NCI-H146 (cell line): ENCODE data around the gene AKAP6.

Experiments
- DNase-seq: peaks from one replicate; lab custom pipeline; 2025; lab: John Stamatoyannopoulos, UW

Gene AKAP6

DNA sequence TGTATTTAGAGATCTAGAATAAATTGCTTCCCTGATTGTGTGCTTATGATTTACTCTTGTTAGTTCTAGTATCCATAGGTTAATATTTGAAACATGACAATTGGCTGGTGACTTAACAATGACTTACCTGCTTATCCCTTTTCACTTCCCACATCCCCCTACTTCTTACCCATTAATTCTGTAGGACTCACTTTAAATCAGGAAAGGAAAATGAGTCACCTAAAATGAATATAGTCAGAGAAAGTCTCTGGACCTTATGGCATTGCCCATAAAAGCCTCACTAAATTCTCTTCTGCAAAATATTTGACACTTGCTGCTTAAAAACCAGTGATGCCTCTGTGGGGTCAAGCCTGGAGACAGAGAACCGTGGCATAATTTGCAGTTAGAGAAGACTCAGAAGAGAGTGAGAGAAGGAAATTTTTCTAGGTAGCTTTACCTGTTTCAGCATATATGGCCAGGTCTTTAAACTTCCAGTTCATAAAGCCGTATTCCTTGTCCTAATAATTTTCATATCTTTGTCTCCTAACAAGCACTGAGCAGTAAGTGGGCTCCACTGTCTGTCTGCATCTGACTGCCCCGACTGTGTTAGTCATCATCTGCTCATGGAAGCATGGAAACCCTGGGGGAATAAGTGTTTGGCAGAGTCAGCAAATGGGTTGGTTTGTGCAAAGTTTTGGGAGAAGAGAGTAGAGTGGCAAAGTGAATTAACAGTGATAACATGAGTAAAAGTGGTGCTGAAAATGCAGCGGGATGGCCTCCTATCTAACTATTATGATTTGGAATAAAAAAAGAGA, 294.4 kb downstream of the AKAP6 start:
- DNase-seq: no peak

DNA sequence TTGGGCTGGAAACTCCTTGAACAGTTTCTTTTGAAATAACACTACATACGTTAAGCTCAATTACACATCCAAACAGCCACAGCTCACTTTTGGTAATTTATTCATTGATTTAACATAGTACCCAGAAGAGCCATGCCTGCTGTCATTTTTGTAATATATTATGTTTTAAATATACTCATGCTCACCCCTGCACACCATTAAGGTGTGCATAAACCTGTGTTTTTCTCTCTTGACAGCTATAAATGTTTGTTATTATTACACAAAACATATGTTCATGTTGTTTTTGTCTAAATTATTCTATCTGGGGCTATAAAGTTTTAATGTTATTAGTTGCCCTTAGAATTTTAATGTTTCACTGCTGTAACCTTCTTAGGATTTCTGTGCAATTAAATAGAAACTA, 296.1 kb downstream of the AKAP6 start:
- no peak for DNase-seq

DNA sequence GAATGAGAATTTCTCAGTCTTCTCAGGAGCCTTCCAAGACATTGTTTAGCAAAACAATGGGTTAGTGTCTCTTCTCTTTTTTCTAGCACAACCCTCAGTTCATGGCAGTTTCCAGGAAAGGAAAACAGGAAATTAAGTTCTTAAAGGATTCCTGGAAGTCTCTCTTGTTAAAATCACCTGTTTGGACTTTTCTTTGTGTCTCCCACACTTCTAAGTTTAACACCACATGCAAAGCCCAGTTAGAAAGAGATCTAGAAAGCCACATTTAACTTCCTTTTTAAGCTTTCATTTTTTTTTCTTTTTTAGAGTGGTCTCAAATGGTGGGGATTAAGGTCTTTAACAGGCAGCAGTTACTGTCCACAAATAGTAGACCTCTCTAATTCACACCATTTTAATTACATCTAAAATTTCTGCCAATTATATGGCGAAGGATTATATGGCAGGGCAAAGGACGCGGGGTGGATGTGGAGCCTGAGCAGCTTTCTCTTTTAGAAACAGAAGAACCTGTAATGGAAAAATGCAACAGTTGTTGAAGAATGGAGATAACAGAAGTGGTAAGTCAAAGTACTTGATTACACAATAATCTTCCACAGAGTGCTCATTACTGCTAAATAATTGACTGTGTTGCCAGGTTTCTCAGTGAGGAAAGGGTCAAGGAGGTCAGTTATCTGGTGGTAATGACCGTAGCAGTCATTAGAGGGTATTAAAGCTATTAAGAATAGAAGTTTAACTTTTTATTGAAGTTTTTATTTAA, 298.6 kb downstream of the AKAP6 start:
- DNase-seq: no peak

DNA sequence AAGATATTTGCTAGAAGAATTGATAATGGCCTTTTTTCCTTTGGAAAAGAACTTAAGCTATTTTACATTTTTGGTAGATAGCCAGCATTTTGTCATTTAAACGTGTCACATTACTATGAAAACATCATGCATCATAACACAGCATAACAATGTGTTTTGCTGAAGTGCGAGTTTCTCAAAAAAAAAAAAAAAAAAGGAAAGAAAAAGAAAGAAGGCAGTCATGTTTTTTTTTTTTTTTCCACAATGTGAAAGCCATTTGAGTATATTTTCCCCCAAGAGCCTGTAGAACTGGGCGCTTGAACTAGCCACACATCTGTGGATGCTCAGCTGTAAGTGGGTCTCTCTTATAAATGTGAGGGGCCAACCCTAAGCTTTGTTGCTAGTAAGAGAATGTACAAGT, 300.1 kb downstream of the AKAP6 start:
- no peak for DNase-seq

DNA sequence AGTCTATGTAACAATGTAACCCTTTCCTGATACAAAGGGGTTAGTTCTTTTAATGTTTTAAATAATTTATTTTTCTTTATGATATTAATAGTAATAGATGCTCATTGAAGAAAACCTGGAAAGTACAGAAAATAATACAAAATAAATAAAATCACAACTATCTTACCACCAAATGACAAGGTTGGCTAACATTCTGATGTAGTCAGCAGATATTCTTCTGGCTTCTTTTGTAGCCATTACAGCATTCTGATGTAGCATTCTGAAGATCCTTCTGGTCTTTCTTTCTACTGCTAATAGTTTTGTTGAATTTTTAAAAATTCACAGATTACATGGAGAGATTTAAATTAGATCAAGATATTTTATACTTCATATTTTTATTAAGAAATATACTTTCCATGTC, 301.6 kb downstream of the AKAP6 start:
- DNase-seq: no peak

DNA sequence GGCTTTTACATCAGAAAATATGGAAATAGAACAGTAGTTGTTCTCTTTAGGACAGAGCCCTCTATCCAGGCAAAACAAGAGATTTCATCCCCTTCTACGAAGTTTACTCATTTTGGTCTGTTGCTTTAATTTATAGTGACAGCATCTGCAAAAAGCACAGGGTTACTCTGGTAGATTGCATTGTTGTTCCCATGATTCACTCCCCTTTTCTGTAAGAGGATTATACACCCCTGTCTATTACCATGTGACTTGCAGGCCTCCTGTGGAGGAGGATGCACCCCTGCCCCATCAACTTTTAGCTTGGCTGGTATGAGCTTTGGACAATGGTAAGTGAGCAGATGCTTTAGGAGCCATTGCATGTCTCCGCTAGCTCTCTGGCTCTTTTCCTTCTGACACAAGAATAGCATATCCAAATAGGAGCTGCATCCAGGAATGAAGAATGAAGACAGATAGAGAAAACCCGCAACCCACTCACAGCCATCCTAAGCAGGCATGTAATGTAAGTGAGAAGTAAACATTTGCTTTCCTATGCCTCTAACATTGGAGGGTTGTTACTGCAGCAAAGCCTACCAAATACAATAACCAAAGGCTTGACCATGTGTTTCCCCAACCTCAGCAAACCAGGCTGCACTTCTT, 304.2 kb downstream of the AKAP6 start:
- DNase-seq: no peak

DNA sequence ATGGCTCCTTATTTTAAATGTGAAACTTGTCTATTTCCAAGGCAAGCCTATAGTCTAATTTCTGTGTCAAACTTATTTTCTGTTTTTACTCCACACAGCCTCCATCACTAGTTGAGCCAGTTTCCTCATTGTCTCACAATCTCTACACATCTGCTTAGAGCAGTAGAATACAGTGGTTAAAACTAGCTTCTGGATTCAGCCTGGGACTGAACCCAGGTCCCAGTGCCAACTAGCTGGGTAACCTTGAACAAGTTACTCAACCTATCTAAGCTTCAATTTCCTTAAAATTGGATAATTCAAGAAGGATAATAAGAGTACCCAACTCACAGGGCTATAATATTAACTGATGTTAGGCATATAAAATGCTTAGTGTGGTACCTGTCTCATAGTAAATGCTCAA, 304.8 kb downstream of the AKAP6 start:
- no peak for DNase-seq

DNA sequence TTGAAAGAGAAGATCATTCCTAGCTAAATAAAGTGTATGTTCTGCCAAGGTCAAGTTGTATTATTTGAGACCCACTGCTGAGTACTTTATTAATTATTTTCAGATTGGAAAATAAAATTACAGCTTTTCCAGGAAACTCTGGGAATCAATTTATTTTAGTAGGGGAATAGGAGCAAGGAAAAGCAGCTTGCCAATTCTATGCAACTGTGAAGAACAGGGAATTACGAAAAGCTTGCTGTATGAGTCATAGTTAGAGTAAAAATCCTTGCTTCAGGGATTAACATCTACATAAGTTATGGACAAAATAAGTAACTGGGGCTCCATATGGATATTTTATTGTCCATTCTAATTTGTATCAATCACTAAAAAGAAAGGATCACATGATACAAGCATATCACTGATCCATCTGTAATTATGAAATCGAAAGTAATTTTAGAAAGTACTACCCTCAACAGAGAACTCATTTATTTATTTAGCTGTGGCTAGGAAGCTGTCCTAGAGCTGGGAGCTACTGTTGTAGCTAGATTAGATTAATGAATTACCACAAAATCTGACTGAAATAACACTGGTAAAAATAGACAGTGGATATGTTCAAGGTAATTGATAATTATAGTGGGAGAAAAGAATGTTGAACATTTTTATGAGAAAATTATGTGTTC, 306.1 kb downstream of the AKAP6 start:
- no peak for DNase-seq

DNA sequence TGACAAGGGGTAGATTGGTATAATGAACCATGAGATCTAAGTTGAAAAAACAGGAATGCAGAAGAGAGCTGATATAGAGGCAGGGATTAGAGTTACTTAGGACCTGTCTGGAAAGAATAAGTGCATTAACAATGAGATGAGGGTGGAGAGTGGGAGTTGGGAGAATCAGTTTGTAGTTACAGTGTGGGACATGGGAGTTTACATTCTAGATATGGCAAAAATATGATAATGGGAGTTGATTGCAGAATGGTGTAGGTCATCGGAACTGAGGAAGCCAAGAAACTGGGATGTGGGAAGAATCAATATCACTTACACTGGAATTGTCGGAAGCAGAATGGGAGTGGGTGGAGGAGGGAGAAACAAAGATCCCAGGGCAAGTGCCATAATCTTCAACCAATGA, 308.5 kb downstream of the AKAP6 start:
- DNase-seq: no peak

DNA sequence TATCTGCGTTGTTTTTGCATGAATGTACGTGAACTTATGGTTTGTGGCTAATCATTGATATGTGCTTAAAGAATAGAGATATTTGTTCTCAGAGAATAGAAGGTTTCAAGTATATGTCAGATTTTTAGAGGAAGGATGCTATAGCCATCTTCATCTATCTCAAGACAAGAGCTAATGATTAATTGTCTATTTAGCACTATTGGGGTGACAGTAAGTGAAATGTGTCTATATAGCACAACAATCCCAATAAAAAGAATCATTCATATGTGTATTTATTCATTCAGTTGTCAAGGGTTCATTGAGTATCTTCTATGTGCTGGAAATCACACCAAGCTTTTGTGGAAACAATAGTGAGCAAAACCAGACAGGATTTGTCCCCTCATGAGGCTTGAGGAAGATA, 310.1 kb downstream of the AKAP6 start:
- no peak for DNase-seq

DNA sequence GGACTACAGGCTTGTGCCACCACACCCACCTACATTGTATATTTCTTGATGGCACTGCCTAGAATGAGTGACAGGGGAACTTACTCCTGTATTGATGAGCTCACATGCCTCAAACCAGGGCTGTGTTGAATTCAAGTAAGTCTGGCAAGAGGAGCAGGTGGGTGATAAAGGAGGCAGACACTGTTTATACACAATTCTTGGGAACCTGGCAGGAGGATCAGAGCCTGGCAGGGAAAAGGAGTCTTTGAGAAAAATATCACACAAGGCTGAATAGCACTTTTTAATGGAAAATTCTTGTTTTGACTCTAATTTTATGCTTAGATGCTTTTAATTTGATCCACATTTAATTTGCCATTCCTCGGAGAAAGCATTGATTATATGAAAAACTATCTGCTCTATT, 316.5 kb downstream of the AKAP6 start:
- DNase-seq: no peak

DNA sequence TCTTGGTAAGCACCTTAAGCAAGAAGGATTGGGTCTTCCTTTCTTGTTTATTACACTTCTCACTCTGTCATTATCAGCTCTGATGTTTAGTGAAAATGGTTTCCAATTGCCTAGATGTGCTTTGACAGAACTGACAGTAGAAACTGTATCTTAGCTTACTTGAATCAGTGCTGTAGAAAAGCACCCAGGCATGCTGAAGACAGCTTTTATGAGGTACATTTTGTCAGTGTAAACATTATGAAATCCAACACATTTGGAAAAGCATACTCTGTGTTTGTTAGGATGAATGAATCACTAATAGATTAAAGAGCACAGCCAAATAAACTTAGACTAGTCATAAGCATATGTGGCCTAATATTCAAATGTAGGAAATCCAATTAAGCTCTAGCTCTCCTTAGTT, 319.3 kb downstream of the AKAP6 start:
- DNase-seq: no peak

DNA sequence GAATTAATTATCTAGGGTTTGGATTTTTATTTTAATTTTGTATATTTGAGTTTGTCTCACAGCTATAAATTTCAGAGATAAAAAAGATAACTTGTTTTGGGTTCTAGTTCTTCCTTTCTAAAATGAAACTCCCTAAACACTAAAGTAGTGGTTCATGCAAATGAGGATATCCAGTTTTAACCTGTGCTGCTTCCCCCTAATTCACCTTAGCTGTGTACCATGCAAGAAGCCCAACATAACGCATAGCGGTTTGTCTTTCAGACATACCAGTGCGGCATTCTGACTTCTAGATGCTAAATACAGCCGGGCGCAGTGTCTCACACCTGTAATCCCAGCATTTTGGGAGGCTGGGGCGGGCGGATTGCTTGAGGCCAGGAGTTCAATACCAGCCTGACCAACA, 320.9 kb downstream of the AKAP6 start:
- no peak for DNase-seq

DNA sequence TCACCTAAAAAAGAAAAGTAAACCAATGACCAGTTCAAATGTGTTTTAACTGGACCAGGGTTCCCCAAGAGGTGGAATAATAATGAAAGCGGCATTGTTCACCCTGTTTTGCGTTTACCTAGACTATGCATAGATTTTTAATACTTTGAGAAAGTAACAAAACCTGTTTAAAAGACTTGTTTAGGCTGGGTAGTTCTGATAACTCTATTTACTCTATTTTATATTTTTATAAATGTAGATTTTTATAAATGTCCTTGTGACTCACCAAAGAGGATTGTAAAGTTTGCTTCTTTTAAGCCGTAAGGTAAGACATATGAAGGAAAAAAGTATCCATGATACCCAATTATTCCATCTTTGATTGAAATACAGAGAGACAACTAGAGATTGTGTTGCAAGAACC, 321.6 kb downstream of the AKAP6 start:
- no peak for DNase-seq

DNA sequence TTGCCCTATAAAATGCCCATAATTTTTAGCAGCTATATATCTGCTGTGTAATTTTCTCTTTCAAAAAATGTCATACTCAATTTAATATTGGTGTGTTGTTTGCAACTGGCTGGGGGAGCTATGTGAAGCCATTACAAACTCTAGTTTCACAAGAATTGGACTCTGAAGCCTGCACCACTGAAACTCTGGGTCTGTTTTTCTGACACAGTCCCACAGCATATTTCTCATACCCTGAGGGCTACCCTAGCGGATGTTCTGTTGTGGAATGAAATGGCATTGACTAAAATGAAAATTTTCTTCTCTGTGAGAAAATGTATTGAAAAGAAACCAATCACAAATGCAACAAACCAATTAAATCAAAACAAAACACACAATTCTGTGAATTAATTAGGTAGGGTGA, 325.0 kb downstream of the AKAP6 start:
- no peak for DNase-seq

DNA sequence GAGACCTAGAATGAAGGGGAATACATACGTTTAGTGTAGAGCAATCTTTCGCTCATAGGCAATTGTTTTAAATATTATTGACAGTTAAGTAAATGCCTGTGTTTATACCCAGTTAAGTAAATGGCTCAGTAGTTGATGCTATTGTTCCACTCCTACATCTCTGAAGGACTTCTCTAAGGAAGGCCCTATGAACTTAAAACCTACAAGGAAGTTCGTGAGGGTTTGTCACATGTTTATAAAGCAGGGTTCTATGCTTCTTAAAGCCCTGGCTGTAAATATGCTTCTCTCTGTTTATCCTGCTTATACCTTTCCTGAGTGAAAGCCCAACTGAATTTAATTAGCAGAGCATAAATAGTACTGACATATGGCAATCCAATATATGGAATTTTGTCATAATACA, 327.5 kb downstream of the AKAP6 start:
- no peak for DNase-seq

DNA sequence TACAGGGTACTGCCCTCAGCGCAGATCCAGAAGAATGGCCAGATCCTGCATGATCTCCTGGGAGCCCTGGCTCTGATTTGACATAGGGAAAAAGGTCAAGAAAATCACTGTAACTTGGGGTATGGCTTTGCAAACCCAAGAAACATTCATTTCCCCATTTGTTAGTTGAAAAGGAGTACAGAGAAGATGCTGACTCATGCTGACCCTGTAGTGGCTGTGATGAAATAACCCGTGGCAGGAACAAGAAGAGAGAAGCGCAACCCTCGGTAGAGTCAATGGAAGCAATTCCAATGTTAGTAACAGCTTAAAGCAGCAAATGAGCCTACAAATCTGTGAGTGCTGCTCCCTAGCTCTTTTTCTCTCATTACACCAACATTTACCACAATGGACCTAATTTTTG, 328.0 kb downstream of the AKAP6 start:
- no peak for DNase-seq

DNA sequence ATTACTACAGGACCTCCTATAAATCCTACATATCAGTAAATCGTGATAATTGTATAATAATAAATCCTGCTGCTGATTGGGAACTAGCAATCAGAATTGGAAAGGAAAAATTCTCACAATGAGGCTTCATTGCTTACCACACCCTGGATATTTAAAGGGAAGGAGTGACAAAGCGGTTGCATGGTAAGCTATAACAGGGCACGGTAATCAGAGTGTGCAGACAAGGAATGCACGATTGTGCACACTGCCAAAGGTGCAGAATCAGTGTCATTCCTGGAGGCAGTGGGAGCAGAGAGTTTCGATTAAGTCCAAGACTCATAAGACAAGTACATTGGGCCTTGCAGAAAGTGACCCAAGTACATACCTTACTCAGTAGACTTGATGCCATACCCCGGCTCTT, 332.1 kb downstream of the AKAP6 start:
- DNase-seq: no peak

DNA sequence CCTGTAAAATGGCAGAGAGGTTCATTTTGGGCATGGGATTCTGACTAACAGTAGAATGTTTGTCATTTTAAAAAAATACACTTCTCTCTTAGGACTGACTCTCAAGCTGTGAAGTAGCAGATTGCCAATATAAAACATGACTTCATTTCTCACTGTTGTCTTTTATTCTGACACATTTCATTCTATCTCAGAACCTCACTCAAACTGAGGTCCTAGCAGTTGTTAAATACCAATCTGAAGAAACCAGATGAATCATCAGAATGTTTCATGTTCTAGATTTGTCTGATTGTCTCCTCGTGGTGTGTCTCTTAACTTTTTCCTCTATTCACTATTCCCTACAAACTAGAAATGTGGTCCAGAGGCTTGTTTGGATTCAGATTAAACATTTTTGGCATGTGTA, 333.1 kb downstream of the AKAP6 start:
- no peak for DNase-seq

DNA sequence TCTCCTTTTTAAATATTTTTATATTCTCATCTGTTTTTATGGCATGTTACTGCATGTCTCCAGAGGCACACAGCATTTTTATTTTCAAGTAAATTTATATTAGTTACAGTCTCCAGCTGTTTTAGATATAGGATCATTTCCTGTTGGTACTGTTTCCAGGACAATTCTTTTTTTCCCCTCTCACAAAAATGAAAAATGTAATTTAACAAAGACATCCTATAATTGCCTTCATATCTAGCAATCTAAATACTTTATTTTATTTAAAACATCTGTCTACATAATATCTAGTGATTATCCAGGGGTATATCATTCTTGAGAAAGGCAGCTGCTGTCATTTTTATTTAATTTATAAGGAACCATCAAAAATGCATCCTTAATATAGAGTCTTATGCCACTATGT, 337.2 kb downstream of the AKAP6 start:
- DNase-seq: no peak

DNA sequence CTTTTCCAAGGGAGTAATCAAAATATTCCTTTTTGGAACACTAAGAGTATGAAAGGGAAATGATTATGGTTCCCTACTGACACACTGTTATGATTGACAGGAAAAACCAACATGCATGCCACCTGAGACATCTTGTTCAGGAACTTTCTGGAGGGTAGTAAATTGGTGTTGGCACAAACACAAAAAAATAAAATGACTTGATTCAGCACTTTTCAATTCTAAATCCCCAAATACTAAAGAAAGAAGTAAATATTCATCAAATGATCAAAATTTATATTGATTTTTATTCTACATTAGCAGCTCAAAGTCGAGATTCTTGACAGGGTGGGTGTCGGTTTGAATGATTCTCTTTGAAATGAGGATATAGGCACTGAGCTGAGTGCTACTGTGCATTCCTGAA, 338.2 kb downstream of the AKAP6 start:
- no peak for DNase-seq

DNA sequence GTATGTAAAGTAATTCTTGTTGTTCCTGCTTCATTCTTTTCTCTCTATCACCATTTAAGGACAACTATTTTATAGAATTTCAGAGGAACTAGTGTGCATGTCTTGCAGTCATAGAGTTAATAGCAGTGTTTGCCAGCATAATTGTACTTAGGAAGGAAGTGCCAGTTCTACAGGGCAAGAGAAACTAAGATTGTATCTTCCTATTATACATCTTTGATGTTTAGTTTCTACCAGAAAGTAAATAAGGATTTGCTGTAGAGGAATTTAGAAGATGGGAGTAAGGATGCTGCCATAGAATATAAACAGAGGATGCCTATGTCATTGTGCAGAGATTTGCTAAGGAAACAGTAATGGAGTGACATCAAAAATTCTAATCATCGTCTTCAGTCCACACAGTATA, 338.7 kb downstream of the AKAP6 start:
- no peak for DNase-seq

DNA sequence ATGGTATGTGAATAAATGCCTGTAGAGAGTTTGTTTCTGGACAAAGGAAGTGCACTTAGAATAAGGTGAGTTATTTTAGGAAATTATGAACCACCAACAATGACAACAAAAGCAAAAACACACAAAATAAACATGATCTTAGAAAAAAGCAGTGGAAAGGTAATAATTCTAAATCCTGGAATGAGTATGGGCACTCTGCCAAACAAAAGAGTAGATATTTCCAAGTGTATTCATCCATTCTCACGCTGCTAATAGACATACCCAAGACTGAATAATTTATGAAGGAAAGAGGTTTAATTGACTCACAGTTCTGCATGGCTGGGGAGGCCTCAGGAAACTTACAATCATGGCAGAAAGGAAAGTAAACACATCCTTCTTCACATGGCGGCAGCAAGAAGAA, 340.3 kb downstream of the AKAP6 start:
- DNase-seq: no peak
